OCI-LY1 (cell line): ENCODE measurements around the gene TXNDC15.

Experiments used
- H2AFZ ChIP-seq: fragments of 200-600 bp; sonication (generic), shearing (Covaris generic); 2 replicates; pipeline ENCODE4 v1.6.0; 2014; ENCODE audit warnings: antibody characterized with exemption, mild to moderate bottlenecking, low read length
- H3F3A ChIP-seq: fragments of 200-600 bp; sonication (generic), shearing (Covaris generic); 2 replicates; pipeline ENCODE4 v1.6.0; 2014; ENCODE audit warnings: mild to moderate bottlenecking, antibody characterized with exemption, low read length, moderate library complexity; ENCODE audit not compliant: insufficient read depth
- H3K27ac ChIP-seq: fragments of 200-600 bp; sonication (generic); 2 replicates; pipeline ENCODE4 v1.5.1; 2014; ENCODE audit warnings: low read length, mixed run types, mild to moderate bottlenecking, low read depth; ENCODE audit not compliant: poor library complexity, severe bottlenecking
- H3K27me3 ChIP-seq: fragments of 200-600 bp; sonication (generic); 2 replicates; pipeline ENCODE4 v1.6.0; 2014; ENCODE audit warnings: antibody characterized with exemption, mild to moderate bottlenecking, low read length, moderate library complexity; ENCODE audit not compliant: insufficient read depth
- H3K36me3 ChIP-seq: fragments of 200-600 bp; sonication (generic); 2 replicates; pipeline ENCODE4 v1.6.1; 2014; ENCODE audit warnings: mild to moderate bottlenecking, antibody characterized with exemption, low read length, moderate library complexity, mixed read lengths; ENCODE audit not compliant: insufficient read depth
- H3K4me1 ChIP-seq: fragments of 200-600 bp; sonication (generic); 2 replicates; pipeline ENCODE4 v1.5.1; 2014; ENCODE audit warnings: mild to moderate bottlenecking, low read length, moderate library complexity; ENCODE audit not compliant: insufficient read depth, severe bottlenecking
- H3K4me2 ChIP-seq: fragments of 200-600 bp; sonication (generic), shearing (Covaris generic); 2 replicates; pipeline ENCODE4 v1.6.1; 2014; ENCODE audit warnings: low read length
- H3K4me3 ChIP-seq: fragments of 200-600 bp; sonication (generic); 2 replicates; pipeline ENCODE4 v1.5.1; 2014; ENCODE audit warnings: low read length, low read depth, mild to moderate bottlenecking, mixed read lengths; ENCODE audit not compliant: poor library complexity, severe bottlenecking
- H3K79me2 ChIP-seq: fragments of 200-600 bp; shearing (Covaris generic); 2 replicates; pipeline ENCODE4 v1.6.1; 2016; ENCODE audit warnings: mixed run types, low read length, mixed read lengths; ENCODE audit not compliant: insufficient read depth
- H3K9ac ChIP-seq: fragments of 200-600 bp; sonication (generic), shearing (Covaris generic); 2 replicates; pipeline ENCODE4 v1.6.1; 2014; ENCODE audit warnings: mild to moderate bottlenecking, low read length, mixed read lengths
- H3K9me2 ChIP-seq: fragments of 200-600 bp; sonication (generic), shearing (Covaris generic); 2 replicates; pipeline ENCODE4 v1.6.1; 2014; ENCODE audit warnings: low read depth, mild to moderate bottlenecking, low read length, mixed read lengths
- H3K9me3 ChIP-seq: fragments of 200-600 bp; shearing (Covaris generic); 2 replicates; pipeline ENCODE4 v1.6.1; 2014; ENCODE audit warnings: low read length, mixed read lengths
- H4K20me1 ChIP-seq: fragments of 200-600 bp; sonication (generic), shearing (Covaris generic); 2 replicates; pipeline ENCODE4 v1.6.0; 2016; ENCODE audit warnings: mild to moderate bottlenecking, low read length; ENCODE audit not compliant: insufficient read depth
- EZH2 ChIP-seq: fragments of 200-600 bp; sonication (generic), shearing (Covaris generic); IDR thresholded peaks from 2 replicates; pipeline ENCODE4 v1.8.0; 2017; ENCODE audit warnings: borderline replicate concordance, mixed run types, mild to moderate bottlenecking, antibody characterized with exemption, low read length, moderate library complexity, mixed read lengths
- TF ChIP-seq, protein P1 (sequence below): fragments of 200-600 bp; sonication (generic), shearing (Covaris generic); IDR thresholded peaks from 2 replicates; pipeline ENCODE4 v1.5.1; 2017; ENCODE audit warnings: mild to moderate bottlenecking, antibody characterized with exemption, low read length, moderate library complexity, mixed read lengths

TXNDC15 gene

DNA sequence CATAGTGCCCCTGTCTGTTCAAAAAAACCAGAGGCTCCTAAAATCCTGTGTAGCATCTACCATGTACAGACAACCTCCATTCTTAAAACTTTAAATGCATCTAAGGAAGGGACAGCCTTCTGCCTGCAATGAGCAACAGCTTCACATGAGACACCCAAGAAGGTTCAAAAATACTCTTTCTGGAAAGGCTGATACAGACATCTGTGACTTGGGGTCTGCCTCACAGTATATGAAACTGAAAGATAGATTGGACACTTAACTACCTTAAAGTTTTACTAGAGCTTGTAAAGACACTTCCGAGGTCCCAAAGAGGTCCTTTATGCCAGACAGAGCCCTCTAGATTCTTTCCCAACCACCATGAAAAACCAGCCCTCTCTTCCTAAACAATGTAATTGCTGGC is 65.3 kb downstream of the TXNDC15 start:
- no peaks in the 10 kb centered on the region for H3K9me2 ChIP-seq
- H3F3A ChIP-seq = no peaks in the 10 kb centered on the region
- H3K27me3 ChIP-seq = no peaks in the 10 kb centered on the region
- H4K20me1 ChIP-seq = no peaks in the 10 kb centered on the region
- no peak overlapping the region for H3K4me2 ChIP-seq
- H3K4me1 ChIP-seq = peaks cover 16% of the 10 kb centered on the region
- H3K4me3 ChIP-seq = no peak overlapping the region
- H2AFZ ChIP-seq = no peak overlapping the region
- H3K27ac ChIP-seq = no peak overlapping the region
- H3K9ac ChIP-seq = no peak overlapping the region
- H3K79me2 ChIP-seq = no peaks in the 10 kb centered on the region
- H3K36me3 ChIP-seq = peaks cover 17% of the 10 kb centered on the region; the same call in 1 of the 2 replicates
- TF ChIP-seq EZH2 = no peak
- TF ChIP-seq, protein P1, sequence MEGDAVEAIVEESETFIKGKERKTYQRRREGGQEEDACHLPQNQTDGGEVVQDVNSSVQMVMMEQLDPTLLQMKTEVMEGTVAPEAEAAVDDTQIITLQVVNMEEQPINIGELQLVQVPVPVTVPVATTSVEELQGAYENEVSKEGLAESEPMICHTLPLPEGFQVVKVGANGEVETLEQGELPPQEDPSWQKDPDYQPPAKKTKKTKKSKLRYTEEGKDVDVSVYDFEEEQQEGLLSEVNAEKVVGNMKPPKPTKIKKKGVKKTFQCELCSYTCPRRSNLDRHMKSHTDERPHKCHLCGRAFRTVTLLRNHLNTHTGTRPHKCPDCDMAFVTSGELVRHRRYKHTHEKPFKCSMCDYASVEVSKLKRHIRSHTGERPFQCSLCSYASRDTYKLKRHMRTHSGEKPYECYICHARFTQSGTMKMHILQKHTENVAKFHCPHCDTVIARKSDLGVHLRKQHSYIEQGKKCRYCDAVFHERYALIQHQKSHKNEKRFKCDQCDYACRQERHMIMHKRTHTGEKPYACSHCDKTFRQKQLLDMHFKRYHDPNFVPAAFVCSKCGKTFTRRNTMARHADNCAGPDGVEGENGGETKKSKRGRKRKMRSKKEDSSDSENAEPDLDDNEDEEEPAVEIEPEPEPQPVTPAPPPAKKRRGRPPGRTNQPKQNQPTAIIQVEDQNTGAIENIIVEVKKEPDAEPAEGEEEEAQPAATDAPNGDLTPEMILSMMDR = no peak
- H3K9me3 ChIP-seq = no peaks in the 10 kb centered on the region

- H4K20me1 ChIP-seq = no peaks in the 10 kb centered on the region
- no peak overlapping the region for H3K9ac ChIP-seq
- no peak overlapping the region; the same call in 1 of the 2 replicates for H3K4me2 ChIP-seq
- H3K9me3 ChIP-seq = no peaks in the 10 kb centered on the region
- no peaks in the 10 kb centered on the region for H3F3A ChIP-seq
- no peak overlapping the region for H3K27ac ChIP-seq
- peaks cover 18% of the 10 kb centered on the region for H3K4me1 ChIP-seq
- H3K79me2 ChIP-seq = no peaks in the 10 kb centered on the region
- no peaks in the 10 kb centered on the region for H3K27me3 ChIP-seq
- H3K4me3 ChIP-seq = no peak overlapping the region
- TF ChIP-seq EZH2 = no peak
- TF ChIP-seq, protein P1 = no peak
- no peaks in the 10 kb centered on the region for H3K9me2 ChIP-seq
- H2AFZ ChIP-seq = no peak overlapping the region
- H3K36me3 ChIP-seq = no peaks in the 10 kb centered on the region
Observed at GRCh38 chr5:134943547-134943946, 69.4 kb downstream of the TXNDC15 start.

DNA sequence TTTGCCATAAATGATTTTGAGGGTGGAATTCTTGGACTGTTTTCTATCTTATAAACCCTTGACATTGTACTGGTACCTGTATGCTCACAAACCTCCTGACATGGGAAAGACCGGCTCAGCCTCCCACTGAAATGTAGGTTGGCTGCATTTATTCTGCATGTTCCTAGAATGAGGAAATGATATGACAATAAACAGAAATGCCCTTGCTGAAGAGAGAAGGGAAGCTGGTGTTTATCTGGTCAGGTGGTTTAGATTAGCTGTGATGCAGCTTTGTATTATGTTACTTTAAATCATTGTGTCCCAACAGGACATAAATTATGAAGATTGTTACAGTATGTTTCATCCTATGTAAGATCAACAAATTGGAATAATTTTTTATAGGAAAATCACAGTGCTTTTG is 70.5 kb downstream of the TXNDC15 start:
- no peak overlapping the region for H3K27ac ChIP-seq

More for the DNA sequence above, 70.5 kb downstream of the TXNDC15 start:
- Histone ChIP-seq H3K36me3 (no peaks in the 10 kb centered on the region), H3K4me3 (no peak overlapping the region), H3K9ac (no peak overlapping the region), H3K4me2 (no peak overlapping the region), H3K9me2 (no peaks in the 10 kb centered on the region), H4K20me1 (no peaks in the 10 kb centered on the region), H3K27me3 (no peaks in the 10 kb centered on the region), H3K79me2 (no peaks in the 10 kb centered on the region), H3K9me3 (no peaks in the 10 kb centered on the region), H2AFZ (no peak overlapping the region), H3K4me1 (peaks cover 18% of the 10 kb centered on the region), H3F3A (no peaks in the 10 kb centered on the region)
- TF ChIP-seq EZH2 = no peak
- TF ChIP-seq, protein P1 = no peak
